GM19238 (cell line): Measurements from ENCODE around the gene SIM1.

ENCODE experiments used
- DNase-seq: peaks from one replicate; pipeline ENCODE4 v3.0.0; 2011; ENCODE audit warnings: low spot score; ENCODE audit not compliant: insufficient read length

Gene SIM1

DNA sequence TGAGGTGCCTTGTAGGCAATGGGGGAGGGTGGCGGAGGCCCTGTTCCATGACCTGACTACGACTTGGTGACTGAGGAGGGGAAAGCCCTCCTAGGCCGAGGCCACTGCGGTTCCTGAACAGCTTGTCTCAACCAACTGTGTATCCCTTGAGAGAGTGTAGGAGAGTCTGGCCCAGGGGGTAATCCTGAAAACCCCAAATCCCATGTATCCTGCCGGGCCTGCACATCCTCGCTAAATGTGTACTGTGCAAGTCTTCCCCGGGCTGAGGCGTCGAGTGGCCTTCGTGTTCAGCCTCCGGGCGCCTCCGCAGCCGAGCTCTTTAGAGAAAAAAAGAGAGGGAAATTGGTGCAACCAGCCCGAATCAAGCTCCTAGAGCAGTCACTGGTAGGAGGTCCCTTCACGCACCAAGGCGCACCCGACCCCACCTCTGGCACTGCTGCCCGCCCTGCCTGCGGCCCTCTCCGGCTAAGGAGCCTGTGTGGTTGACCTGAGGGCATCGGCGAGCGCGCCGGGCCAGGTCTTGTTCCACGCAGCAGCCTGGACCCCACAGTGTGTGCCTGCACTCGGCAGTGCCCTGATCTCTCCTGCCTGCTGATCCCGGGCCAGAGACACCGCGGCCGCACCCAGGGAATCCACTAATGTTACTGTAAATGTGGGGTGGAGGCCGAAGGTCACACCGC lies 7.3 kb downstream of the SIM1 start:
- DNase-seq = no peak

- no peak for DNase-seq
Measured at GRCh38 chr6:100456908-100457235, 7.8 kb downstream of the SIM1 start.

DNA sequence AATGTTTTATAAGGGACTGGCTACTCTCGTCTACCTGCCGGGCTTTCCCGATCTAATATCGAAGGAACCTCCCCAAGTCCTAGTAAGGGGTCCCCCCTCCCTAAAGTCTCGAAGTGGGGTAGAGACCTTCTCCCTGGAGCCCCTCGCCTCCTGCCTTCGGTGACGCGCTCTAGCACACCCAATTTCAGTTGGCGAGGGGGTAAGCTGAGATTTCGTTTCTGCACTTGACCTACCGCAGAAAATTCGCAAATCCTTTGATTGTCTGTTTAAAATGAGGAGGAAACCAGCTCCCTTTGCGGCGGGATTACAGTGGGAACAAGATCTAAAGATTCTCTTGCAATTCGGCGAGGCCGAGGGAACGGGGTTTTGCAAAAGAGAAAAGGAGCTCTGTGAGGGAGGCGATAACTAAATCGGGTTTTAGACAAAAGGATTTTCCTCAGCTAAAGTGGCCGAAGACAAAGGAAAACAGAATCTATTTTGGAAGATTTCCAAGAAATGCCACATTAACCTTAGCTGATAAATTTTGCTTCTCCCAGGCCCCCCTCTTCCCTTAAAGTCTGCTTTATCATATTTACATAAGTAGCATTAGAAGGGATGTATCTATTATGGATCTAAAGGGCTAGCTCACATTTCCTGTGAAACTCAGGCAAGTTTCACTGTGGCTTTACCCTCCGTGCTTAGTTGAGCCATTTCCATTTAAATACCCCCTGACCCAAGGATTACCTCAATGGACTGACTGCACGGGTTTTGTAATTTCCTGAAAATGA lies 8.4 kb downstream of the SIM1 start:
- no peak for DNase-seq

DNA sequence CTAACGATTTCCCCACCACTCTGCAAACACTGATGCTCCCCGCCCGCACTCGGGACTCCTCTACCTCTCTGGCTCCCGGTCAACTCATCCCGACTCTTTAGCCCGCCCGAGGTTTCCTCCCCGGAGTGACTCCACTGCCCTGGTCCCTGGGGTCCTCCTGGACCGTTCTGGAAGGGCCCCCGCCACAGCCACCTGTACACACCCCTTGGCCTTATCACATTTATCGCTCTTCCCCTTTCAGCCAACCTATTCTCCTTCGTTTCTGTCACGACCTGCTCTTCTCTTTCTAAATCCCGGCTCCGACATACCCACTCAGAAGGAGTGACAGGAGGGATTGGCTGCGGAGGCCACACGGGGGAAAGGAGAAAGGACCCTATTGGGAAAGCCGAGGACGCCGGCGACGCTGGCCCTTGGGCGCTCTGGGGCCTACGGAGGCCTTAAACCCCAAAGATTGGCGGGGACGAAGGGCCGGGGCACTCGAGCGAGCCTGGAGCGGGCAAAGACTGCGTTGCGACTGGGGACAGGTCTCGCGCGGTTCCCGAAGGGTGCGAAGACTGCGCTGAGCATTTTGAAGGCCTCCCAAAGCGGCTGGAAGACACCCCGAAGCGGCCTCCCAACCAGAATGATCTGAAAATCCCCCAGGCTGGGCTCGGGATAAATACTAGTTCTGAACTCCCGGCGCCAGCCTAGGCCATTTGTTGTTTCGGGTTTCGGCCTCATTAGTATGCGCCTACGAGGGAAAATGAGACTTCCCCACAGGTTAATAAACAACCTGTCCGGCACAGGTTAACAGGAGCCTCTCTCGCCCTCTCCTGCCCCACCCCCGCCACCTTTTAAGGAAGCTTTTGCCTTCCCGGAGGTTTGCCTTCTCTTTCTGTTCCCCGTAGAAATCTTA lies 9.2 kb downstream of the SIM1 start:
- no peak for DNase-seq

- DNase-seq = no peak
Measured at GRCh38 chr6:100454551-100455229, 10.0 kb downstream of the SIM1 start.

DNA sequence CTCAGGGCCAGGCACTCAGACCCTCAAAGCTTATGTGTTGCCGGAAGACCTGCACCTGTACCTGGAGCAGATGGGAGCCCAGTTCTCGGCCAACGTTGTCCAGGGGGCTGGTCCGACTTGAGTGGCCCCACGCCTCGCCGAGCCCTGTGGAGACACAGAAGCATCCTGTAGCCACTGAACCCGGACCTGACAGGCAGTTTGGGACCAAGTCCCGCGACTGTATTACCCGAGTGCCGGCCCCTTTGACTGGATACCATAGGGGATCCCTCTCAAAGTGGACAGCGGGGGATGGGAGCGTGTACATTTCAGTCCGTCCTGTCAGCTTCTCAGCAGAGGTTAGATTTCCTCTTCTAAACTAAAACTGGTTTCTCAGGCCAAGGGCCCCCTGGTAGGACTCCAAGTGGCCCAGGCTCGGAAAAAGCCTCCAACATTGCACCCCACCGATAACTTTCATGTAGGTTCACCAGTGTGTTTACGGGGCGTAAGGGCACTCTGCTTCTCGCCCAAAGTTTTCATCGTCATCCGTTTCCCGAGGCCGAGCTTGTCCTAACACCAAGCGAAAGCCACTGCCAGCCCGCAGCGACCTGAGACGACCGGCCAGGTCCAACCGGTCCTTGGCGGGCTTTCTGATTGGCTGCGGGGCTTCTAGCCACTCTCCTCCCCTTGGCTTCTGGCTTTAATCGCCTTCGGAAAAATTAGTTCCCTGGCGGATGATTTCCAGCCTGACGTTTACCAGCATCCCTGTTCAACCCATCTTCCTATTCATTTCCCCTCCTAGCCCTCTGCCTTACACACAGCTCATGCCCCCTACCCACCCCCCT lies 10.8 kb downstream of the SIM1 start:
- DNase-seq = no peak

DNA sequence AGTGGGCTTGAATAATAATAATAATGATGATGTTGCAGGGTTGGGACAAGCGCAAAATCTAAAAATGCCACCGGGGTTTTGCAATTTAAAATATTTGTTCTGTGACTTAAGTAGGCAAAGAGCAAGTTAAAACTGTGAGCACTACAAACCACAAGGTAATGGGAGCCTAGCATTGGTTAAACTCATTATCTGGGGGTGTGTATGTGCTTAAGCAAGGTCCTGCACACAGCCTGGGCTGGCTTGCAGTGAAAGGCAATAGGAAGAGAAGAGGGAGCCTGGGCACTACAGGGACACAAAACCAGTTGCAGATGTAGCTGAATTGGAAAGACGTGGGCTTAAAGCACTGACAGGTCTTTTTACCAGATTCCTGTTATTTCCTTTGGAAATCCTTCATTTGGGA lies 11.7 kb downstream of the SIM1 start:
- no peak for DNase-seq

GRCh38 chr6:100451577-100451976 lies 13.1 kb downstream of the SIM1 start:
- DNase-seq = no peak

- DNase-seq = no peak
Measured at GRCh38 chr6:100449239-100449691, 15.5 kb downstream of the SIM1 start.

DNA sequence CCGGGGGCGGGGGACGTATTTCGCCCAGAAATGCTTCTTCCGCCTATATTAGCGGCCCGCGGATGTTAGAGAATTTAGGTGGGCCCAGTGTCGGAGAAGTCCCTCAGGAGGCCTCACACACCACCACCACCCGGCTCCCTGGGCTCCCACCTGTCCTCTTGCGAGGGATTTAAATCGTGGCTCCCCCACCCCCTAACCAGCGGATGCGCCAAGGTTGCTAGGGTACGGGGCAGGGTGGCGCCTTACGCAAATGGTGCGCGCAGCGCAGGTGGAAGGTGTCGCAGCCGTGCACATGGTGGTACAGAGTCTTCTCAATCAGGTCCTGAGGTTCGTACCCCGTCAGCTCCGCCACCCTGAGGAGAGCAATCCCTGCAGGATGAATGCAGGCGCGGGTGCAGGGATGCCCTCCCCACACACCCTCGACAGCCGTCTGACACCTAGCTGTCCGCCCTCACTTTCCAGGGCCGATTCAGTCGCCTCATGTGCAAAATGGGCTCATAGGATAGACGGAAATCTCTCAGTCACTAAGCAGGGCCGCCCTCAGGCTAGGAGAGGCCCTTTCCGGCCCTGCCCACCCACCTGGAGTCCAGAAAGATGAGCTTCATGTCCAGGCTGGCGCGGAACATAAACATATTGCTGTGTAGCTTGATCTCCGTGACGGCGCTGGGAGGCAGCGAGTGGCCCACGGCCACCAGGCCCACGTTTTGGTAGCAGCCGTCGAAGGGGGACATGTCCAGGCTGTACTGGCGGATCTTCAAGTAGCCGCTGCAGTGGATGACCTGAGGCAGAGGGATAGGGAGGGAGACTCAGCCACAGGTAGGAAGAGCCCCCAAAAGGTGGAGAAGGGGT lies 16.6 kb downstream of the SIM1 start:
- DNase-seq = no peak

DNA sequence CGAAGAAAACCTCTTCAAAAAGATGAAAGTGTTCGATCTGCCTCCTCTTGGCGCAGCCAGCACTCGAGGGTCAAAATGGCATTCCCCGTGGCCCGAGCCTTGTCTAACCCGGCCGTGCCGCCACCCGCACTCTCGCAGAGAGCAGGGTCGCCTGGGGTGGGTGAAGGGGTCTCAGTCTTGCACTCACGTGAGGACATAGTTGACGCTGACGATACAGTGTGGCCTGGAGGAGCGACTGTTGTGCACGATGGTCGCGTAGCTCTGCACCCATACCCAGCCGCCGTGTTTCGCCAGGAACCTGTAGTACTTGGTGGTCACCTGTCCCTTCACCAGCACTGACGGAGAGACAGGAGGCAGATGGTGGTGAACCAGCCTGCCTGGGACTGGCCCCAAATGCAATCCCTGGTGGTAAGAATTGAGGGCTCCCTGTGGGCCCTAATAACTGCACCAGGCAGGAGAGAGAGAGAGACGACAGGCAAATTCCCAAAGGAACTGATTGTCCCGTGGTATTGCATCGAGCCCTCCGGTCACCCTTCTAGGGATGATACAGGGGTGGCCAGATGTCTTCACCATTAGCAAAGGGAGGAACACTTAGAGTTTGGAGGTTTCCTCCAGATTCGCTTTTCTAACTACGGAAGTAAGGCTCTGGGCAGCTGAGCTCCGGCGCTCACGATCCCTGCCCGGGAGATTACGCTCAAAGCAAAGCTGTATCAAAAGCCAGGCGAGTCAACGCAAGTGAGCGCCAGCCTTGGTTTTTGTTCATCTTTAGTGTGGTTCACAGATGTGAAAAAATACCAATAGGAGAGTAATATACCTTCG lies 17.4 kb downstream of the SIM1 start:
- DNase-seq = no peak

DNA sequence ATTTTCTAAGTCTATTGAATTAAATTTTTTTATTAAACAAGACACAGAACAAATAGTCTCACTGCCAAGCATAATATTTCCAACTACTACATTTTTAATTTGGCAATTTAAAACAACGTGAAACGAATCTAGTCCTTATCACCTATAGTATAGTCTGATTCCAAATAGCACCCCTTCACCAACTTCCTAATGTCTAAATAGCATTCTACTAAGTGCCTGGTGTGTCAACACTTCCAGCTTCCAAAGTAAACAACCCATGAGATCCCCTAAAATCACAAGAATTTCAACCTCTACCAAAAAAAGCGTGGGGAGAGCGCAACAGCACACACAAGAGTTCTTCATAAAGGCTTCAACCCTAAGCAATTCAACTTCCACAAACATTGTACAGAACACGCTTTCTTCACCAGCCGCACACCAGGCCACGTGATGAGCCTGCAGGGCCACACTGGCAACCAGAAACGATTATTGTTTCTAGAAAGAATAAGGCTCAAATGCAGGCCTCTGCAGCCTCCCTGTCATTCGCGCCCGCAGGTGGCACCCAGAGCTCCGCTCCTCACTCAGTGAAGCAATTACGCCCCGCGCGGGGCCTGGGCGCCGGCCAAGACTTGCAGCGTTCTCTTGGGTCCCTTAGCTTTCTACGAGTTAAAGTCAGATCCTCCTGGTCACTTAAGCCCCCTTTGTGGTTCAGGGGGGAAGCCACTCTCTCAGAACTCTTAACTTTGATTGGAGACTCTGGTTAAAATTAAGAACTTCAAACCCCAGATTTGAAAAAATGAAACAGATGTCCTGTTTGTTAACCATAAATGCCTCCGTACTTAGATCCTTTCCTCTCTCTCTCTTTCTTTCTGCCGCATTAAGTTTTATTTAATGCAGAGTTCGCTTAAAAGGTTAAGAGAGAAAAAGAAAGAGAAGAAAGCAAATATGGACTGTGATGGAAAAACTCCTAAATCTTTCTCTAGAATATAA lies 18.3 kb downstream of the SIM1 start:
- DNase-seq = no peak

DNA sequence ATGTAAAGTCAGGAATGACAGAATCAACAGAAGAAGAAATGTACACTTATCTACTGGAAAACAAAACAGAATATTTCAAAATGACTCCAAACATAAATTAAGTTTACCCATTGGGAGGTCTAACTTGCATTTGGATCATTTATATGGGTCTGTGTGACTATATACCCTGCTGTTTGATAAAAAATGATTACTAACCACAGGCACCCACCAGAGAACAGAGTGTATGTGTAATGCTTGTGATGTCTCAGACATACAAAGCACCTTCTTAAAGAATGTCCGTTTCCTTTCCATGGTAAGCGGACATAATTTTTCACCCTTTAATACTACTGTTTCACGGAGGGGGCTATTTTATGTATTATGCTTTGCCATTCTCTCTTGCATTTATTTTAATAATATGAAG lies 19.2 kb downstream of the SIM1 start:
- DNase-seq = no peak

- no peak for DNase-seq
Measured at GRCh38 chr6:100440935-100441334, 23.8 kb downstream of the SIM1 start.

GRCh38 chr6:100435299-100435698 lies 29.4 kb downstream of the SIM1 start:
- no peak for DNase-seq

DNA sequence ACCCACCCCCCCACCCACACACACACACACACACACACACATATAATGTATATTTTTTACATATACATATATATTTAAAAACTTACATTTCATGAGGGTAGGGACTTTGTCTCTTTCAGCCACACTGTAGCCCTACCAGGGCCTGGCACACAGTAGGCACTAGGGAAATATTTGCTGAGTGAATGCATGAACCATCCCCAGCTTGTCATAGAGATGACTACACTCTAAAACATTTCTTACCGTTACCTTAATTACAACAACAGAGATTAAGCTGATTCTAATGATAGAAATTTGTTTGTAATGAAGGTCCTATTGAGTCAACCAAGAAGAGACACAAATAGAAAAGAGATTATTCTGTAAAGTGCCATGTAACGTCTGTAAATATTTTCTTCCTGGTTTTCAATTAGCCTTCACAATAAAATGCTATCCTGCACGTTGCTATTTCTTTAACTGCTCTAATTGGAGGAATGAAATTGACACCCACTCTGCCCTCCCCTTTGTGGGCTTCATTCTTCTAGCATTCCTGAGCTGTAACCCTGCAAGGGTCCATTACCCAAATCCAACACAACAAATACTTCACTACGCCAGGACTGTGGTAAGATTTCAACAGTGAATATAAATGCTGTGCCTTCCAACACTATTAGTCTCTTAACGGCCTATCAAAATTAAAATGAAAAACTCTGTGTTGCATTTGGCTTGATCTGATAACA lies 30.8 kb downstream of the SIM1 start:
- no peak for DNase-seq

DNA sequence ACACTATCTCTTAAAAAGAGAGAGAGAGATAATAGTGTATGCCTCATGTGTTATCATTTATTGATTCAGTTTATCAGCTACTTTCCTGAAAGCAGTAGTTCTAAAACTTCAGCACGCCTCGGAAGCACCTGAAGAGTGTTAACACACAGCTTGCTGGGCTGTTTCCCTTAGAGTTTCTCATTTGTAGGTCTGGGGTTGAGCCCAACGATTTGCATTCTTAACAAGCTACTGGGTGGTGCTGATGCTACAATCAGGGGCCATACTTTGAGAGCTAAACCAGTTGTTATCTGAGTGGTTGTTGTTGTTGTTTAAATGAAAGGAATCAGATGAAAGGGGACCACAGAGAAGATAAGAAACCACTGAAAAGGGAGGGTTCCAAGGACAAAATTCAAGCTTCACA lies 32.6 kb downstream of the SIM1 start:
- no peak for DNase-seq
